Left renal pelvis (tissue), 4 donors: ENCODE measurements around the gene SCUBE1. TPM values are rescaled to one million over a fixed set of nuclear protein-coding genes. Genes with fewer than 3 reads are reported as not detected.

ENCODE experiments used
- DNase-seq, 4 donors: peaks; one replicate each; pipeline ENCODE4 v3.0.0-alpha.2; 2013; ENCODE audit warnings: low read depth in 4 of 4, low spot score in 3 of 4
- polyA plus RNA-seq, 4 donors: library from polyadenylated mRNA; unstranded; fragments of 120-200 nt; gene quantifications; one replicate each; pipeline ENCODE4 v1.2.1, GENCODE V29; 2013; ENCODE audit not compliant: insufficient read length in 4 of 4

Gene SCUBE1
- polyA plus RNA-seq, 4 donors: 7.7 to 42.2 (median 9.9) TPM

DNA sequence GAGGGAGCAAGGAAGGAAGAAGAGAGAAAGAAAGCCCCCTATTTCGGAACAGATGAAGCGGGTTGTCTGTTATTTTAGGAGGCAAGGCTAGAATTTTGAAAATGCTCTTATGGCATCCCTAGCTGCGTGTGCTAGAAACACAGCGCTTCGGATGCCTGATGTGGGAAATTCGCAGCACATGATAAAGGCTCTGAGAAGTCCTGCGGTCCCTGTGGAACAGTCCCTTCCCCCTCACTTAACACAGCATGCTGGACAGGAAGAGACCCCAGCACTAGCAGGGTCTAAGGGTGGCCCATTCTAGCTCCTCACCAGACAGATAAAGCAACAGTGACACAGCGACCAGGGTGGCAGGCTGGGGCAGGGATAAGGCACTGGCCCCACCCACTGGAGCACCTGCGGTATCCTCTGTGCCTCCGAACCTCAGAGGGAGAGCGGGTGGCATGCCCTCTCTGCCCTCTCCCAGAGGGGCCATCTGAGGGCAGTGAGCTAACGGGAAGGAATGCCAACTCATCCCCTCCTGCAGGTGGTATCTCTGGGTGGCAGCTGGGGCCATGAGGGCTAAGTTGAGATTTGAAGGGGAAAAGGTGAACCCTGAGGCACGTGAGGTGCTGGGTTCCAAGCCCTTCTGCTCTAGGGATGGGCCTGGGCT, 75.7 kb downstream of the SCUBE1 start:
- DNase-seq: no peak

DNA sequence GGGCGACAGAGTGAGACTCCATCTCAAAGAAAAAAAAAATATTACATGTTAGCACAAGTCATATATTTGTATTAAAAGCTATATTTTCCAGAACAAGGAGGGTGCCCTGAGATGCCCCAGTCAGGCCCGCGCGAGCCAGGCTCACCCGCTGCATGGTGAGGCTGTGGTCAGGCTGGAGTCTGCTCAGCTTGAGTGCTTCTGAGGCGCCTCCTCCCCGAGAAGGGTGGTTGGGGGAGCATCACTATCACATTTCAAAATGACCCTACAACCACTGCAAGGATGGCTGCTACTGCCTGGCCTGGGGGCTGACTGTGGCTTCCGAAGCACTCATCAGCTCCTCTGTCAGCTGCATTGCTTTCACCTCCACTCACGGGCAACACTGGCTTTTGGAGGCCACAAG, 77.1 kb downstream of the SCUBE1 start:
- no peak for DNase-seq

DNA sequence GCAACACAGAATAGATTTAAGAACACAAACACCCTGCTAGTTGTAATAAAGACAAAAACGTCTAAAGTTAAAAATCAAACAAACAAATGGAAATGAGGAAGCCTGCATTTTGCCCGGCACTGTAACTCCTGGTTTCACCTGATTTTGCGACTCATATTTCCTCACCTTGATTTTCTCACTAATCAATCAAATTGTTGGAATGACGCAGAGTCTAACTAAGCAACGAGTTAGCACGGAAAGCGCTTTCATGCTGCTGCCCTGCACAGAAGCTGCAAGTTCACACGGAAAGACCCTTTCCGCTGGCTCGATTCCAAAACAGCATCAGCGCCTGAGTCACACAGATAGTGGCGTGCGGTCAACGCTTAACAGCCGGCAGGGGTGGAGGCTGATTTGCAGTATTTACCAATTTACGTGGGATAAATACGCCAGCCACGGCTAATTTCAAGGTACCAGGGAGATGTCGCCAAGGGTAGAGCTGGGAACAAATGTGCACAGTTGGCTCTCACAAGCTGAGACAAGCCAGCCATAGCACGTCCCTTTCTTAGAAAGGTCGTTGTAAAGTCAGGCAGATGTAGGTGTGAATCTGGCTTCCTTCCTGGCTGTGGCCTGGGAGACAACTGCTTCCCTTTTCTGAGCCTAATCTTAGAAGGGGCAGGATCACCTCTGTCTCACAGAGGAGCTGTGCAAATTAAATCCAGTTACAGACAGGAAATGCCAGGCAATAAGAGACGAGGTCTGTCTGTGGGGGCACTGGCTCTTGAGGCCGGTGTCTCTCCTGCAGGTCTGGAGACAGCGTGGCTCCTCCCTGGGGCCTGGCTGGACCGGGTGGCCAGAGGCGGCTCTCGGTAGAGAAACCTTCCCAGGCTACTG, 79.3 kb downstream of the SCUBE1 start:
- peak in 3 of 4 donors; percentile 68 to 81 (median 74) for DNase-seq

DNA sequence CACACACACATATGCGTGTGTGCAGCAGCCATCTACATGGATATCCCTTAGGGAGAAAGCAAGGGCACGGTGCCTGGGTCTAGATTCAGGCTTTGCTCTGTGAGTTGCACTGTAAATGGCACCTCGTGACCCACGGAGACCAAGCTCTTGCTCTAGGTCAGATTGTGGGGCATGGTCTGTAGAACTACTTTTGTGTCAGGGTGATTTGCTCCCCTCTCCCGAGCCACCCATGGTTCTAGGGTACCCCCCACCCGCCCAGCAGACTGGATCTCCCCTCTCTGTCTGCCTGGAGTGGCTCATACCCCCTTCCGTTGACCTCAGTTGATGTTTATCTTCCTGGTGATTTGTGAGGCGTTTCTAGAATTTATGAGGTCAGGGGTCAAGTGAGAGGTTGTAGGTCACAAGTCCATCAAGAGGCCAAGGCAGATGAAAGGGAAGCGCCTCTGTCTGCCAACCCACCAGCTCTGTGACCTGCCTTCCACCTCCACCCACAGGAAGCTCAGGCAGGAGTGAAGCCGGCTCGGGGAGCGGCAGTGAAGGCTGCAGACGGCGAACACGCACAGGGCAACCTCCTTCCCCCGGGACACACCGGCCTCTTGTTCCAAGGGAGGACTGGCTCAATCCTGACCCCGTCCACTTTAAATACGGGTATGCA, 80.1 kb downstream of the SCUBE1 start:
- peak in 1 of 4 donors; percentile 56 for DNase-seq

DNA sequence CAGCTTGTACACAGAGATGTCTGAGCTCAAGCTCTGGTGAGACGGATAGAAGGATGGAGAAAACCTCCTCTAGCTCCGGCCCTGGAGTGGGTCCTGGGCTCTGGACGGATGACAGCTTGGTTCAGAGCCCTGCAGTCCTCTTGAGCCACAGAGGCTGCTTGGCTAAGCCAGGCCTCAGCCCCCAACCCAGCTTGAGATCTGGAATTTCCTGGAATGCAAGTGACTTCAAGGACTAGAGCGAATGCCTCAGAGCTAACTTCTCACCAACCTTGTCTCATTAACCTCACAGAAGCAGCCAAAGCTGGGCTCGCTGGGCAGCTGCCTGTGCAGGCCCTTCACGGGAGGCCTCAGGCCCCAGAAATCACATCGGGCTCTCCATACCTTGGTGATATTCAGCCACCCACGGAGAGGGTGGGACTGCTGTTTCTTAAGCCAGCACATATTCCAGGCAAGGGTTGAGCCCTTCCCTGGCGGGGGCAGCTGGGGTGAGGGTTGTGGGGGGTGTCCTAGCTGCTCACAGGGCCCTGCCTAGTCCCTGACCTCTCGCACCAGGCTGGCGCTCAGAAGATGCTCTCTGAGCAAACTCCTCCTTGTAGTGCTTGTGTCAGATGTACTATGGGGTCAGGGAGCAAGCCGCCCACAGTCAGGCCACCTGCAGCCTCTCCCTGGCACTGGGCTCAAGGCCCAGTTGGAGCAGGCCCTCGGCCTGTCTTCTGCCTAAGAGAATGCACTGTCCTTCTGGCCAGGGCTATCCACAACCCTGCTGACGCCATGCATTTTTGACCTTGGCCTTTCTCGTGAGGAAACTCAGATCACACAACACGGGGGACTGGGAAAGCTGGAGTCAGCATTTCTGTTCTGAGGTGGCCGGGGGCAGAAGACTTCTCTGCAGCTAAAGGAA, 82.6 kb downstream of the SCUBE1 start:
- no peak for DNase-seq

DNA sequence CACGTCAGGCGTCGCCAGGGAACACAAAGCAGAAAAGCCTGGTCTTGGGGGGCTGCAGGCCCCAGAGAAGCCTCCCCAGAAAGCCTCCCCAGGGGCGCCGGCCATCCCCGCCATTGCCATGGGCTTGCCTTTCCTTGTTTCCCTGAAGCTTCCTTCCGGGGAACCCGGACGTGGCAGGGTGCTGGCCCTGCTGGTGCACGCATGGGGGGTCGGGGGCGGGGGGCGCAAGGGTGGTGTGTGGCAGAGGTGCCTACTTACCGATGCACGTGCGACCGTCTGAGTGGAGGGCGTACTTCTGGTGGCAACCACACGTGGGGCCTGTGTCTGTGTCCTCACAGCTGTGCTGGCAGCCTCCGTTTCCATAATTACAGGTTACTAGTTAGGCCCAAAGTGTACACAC, 85.2 kb downstream of the SCUBE1 start:
- DNase-seq: no peak

DNA sequence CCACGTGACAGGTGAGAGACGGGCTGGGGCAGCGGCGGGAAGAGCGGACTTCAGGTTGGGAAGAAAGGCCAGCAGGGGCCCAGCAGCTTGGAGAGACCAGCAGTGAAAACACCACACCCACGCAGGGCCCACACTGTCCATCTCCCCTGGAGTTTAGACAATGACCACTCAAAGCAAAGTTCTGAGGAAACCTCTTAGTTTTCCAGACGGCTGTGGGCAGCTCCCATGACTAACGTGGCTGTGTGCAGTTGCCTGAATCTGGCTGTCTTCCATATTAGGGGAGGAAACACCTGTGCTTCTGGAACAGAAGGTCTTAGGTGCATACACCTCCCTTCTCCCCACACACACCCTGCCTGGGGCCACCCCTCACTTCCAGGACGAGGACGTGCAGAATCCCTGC, 85.6 kb downstream of the SCUBE1 start:
- no peak for DNase-seq

DNA sequence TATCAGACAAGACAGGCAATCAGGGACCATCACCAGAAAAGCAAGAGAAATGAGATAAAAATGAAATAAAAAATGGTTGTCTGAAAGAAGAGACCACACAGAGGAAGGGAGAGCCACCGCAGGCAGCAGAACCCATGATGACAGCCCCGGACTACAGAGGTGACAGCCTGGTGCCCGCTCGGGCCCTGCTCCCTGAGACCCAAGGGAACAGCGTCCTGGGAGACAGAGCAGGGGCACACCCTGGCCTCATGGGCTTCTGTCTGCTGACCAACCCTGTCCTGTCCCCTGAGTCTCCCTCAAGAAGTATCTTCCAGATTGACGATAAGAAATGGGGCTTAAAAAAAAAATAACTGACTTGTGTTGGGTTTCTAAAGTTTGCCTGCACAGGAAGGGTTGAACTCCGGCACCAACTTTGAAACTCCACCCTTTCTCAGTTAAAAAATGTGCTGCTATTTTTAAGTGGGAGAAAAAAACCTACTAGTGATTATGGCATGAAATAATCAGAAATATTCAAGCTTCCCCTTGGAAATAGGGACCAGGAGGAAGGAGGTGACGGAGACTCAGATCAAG, 86.1 kb downstream of the SCUBE1 start:
- no peak for DNase-seq

DNA sequence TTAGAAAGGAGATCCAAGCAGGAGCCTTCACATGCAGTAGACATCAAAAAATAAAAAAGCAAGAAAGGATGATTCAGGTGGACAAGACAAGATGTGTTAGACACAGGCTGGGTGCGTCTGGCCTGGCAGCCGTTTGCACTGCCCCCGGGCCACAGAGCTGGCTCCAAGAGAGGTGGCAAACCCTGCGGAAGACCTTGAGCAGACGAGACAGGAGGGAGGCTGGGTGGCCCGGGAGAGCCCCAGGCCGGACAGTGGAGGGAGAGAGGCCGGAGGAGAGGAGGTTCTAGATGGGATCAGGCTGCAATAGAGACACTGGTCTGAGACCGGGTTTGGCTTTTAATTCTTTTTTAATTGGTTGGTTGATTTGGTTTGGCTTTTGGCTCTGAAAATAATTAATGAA, 86.6 kb downstream of the SCUBE1 start:
- no peak for DNase-seq

DNA sequence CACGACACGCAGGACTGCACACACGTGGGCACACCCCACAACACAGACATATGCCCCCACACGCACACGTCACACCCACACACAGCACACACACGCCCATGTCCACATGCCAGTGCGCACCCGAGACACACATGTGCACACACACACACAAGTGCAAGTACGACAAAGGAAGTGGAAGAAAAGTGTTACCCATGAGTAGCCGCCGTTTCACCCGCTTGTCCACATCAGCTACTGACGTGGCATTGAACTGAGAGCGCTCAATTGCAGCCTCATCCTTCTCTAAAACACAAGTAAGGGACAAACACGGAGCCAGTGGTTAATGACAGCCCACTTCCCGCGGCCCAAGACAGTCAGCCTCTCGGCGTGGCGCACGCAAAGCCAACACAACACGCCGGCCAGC, 87.9 kb downstream of the SCUBE1 start:
- no peak for DNase-seq

DNA sequence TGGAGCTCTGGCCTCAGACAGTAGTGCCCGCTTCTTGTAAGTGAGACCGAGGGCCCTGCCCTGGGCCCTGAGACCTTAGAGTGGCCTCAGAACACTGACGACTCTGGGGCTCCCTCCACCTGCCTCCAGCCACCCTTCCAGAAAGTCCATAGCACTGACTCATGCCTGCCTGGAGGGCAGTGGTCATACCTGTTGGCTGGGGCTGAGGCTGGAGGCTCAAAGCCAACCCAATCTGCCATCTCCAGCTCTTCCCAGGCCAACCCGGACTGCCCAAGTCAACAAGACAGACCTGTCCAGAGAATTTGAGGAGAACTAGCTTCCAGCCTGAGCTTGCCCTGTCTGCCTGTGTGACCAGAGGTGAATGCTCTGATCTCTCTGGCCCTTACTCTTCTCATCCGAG, 89.3 kb downstream of the SCUBE1 start:
- no peak for DNase-seq

DNA sequence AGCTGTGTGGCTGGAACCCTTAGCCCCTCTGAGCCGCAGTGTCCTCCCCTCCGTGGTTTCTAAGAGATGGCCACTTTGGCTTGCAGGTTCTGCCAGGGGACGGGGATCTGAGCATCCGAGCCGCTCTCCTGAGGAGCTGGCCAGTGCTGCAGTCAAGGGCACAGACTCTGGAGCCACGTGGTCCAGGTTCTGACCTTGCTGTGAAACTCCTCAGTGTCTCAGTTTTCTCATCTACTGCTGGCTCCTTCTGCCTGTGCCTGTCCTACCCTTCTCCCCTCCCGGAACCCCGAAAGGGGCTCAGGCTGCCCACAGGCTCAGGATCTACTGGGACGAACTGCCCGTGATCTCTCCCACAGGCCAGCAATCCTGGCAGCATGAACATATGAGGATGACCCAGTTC, 90.9 kb downstream of the SCUBE1 start:
- no peak for DNase-seq

DNA sequence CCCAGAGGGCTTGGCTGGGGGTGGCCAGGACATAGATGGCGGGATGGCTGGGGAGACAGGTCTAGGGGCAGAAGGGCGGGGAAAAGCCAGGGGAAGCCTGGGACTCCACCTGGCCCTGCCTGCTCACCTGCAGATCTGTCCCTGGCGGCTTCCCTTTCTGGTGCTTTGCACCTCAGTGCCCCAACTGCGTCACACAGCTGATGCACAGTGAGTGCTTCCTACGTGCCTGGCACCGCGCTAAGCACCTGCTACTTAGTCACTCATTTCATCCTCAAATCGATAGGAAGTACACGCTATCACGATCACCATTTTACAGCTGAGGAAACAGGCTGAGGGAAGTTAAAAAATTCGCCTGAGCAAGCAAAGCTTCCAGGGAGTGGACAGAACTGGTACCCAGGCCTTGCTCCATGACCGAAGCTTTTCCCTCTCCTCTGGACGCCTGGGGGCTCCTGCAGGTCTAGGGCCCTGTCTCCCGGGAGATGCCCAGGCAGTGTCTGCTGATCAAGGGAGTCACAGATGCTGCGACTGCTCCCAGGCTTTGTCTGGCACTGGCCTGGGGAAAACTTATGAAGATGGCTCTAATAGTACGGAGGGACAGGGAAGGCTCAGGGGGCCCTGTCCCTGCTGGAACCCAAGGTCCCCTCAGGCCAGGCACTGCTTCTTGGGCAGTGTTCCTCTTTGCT, 93.2 kb downstream of the SCUBE1 start:
- no peak for DNase-seq

DNA sequence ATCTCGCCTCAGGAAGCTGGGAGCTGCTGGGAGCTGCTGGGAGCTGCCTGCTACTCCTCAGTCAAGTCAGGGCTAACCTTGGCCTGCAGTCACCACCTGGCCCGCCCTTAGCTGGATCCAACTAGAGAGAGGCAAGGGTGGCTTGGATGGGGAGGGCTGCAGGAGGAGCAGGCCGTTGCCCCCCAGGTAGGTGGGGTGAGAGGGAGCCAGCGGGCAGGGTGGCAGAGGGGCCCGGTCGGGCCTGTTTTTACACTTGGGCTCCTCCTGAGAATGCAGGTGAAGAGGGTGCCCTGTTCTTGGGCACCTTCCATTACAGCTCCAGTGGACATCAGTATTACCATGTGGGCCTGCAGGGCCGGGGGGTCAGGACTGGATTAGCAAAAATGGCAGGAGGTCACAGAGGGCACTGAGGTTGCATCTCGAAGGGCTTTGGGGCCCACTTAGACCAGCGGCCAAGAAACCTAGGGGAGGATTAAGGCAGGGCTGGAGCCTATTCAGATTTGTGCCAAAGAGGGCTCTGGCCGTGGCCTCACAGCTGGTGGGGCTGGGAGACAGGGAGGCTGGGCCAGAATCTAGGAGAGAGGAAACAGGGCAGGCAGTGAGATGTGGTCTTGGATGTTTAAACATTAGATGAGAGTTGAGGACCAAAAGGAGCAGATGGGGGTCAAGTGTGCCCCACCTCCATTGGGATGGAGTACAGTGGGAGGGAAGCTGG, 95.5 kb downstream of the SCUBE1 start:
- DNase-seq: no peak

DNA sequence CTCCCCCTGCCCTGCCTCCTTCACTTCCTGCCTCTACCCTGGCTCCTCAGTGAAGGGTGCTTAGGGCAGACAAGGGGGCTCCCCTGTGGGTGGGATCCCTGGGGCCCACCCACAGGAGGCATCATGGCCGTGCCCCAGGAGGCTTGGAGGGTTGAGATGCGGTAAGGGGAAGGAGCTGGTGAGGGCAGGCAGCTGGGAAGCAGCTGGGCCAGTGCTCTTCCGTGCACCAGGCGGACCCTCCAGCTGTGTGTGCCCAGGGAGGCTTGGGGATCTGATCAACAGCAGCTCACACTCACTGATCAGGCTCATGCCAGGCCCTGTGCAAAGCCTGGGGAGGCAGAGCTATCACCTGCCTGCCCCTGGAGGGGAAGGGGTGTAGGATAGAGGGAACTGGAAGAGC, 97.0 kb downstream of the SCUBE1 start:
- no peak for DNase-seq

DNA sequence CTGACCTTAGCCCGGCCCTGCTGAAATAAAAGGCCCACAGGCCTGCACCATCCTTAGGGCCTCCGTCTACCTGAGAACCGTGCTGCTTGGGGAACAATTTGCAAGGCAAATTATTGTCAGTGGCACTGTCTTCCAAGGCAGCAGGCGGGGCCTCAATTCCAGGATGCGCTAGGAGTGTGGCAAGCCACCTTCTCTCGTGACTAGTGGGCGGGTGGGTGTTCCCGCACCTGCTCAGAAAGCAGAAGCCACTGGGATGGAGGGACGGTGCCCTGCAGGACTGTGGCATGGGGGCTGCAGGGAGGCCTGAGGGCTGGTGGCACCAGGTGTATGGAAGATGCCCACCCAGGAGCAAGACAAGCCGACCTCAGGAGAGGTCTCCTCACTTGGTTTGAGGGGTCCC, 97.5 kb downstream of the SCUBE1 start:
- no peak for DNase-seq

DNA sequence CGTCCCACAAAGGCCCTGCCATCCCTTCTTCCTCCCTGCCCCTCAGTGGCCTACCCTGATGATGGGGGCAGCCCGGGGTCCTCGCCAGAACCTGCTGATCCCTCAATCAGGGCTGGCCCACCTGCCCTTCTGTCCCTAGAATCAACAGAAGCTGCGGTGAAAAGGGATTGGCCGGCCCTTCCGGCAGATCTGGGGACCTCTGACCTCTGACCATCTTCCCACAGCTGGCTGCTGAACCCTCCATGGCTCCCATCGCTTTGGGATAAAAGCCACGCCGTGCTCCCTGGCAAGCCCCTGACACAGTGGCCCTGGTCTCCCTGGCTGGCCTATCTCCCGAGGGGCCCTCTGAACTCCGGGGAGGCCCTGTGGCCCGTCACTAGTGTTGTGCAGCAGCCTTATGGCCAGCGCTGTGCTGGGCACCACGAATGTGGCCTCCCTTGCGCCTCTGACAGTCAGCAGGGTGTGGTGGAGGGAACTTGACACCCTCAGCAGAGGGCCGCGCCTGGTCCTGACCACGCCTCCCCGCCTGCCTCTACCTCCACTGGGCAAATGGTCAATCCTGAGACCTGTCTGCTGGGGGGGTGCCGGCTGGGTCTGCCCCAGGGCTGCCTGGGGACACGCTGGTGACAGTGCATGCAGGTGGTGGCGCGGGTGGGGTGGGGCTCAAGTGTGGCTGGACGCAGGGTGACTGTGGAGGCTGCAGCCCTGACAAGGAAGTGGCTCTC, 98.2 kb downstream of the SCUBE1 start:
- no peak for DNase-seq

DNA sequence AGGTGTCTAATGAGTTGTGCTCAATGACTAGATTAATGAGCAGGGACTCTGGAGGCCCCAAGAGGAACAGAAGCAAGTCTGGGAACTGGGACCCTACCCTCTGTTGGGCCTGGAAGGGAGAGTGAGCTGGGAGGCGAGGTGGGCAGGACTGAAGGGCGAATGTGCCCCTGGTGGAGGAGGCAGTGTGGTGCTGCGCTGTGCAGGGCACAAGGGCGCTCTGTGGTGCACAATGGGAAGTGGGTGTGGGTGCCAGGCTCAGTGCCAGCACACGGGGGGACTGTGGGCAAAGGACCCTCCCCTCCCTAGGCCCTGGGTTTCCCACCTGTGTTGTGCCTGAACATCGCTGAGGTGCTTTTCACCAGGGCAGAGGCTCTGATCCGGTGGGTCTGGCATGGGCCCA, 98.8 kb downstream of the SCUBE1 start:
- no peak for DNase-seq

DNA sequence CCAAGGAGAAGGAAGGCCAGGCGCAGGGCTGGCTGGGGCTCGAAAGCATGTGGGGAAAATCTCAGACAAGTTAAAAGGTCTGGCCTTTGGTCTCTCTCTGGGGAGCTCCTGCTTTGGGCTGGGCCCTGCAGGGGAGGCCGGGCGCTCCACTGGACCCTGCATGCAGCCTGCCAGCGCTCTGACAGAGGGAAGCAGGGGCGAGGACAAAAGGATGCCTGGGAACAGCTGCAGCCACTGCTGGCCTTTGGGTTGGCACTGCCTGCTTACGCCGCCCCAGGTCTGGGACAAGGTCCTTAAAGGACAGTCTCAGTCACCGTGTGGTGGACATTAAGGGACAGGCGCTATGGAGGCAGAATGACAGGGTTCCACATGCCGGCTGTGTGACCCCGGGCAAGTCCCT, 99.8 kb downstream of the SCUBE1 start:
- no peak for DNase-seq
